ENCODE results near the gene SIKE1. TPM values are rescaled to one million over a fixed set of nuclear protein-coding genes. Genes with fewer than 3 reads are reported as not detected.
"Not testable (repeated sequence)": the region's sequence is repeated elsewhere in the genome, so short reads cannot be mapped to it uniquely, and the experiment has no call there.

SIKE1 gene
- total RNA-seq = 73.0 and 92.9 TPM in 2 replicates

DNA sequence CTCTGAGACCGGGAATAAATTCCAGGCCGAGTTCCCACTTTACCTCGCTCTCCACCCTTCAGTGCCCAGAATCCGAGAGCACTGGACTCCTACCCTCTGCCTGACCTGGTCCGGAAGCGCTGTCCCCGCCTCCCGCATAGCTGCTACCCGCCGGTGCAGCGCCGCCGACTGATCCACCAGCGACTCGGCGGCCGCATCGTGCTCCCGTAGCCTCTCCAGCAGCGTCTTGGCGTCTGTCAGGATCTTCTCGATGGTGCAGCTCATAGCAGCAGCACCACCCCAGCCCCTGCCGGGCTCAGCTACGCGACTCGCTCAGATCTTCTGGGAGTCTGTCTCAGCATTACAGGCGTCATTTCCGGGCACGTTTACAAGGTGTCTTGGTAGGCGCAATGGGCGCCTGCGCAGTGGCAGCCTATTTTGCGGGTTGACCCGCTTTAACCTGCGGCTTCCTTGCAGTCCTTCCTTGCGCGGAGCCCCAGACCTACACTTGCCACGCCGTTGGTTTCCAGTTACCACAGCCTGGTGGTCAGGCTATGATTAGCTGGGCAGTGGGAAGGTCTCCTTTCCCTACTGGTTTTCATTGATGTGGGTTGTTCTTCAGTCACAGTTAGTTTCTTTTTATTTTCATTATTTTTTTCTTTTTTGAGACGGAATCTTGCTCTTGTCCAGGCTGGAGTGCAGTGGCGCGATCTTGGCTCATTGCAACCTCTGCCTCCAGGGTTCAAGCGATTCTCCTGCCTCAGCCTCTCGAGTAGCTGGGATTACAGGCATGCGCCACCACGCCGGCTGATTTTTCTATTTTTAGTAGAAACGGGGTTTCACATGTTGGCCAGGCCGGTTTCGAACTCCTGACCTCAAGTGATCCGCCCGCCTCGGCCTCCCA is at the start of gene SIKE1:
Gene SIKE1 (minus strand): TSS at position 342 of the 883 bp plus-strand sequence. CDS start 78 bp downstream, at position 264.
- peak; percentile 77 for DNase-seq (ENCODE audit: low read depth, low spot score)

DNA sequence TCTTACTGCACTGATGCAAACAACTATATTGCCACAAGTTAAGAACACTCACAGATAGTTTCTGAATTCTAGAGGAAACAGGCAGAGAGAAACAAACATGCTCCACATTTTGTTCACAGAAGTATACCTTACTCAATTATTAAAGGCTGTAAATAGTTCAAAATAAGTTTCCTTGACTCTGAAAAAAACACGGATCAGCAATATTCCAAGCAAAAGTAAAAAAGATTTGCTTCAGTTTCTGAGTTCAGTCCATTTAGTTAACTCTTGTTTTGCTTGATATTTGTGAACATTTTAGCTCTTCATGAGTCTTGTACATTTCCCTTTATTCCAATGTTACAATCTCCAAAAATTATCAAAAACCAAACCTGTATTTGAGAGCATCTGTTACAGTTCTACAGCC is 49.6 kb upstream of the SIKE1 start:
- not testable (repeated sequence) for DNase-seq (ENCODE audit: low read depth, low spot score)

DNA sequence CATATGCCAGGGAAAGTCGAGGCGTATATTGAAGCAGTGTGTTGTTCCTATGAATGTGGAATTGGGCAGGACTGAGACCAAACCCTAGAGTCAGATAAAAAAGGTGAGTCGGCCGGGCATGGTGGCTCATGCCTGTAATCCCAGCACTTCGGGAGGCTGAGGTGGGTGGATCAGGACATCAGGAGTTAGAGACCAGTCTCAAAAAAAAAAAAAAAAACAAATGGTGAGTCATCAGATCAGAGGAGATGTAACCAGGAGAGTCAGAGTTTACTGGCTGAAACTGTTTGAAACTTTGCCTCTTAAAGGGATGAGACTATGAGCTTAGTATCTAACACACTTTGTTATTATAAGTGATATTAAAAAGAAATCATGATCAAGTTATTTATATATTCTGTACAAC is 47.8 kb upstream of the SIKE1 start:
- no peak for DNase-seq (ENCODE audit: low read depth, low spot score)

GRCh38 chr1:114821978-114822377 is 41.5 kb upstream of the SIKE1 start:
- DNase-seq (ENCODE audit: low read depth, low spot score) = no peak

DNA sequence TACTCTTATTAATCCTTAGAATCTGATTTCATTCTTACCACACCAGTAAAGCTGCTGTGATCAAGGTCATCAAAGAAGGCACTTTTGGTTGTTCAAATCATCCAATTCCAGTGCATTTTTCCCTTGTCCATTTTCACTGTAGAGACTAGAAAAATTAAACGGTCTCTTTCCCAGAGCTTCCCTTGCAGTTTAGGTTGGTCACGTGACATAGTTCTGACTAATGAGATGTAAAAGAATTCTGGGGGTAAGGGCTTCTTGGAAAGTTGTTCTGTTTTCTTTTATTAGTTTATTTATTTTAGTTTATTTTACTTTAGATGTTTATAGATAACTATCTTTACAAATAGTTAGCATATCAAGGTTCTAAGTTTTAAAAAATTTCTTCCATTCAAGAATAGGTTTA is 39.9 kb upstream of the SIKE1 start:
- DNase-seq (ENCODE audit: low read depth, low spot score) = no peak

GRCh38 chr1:114819869-114820268 is 39.4 kb upstream of the SIKE1 start:
- no peak for DNase-seq (ENCODE audit: low read depth, low spot score)

- not testable (repeated sequence) for DNase-seq (ENCODE audit: low read depth, low spot score)
Observed at GRCh38 chr1:114804449-114804848, 24.0 kb upstream of the SIKE1 start.

DNA sequence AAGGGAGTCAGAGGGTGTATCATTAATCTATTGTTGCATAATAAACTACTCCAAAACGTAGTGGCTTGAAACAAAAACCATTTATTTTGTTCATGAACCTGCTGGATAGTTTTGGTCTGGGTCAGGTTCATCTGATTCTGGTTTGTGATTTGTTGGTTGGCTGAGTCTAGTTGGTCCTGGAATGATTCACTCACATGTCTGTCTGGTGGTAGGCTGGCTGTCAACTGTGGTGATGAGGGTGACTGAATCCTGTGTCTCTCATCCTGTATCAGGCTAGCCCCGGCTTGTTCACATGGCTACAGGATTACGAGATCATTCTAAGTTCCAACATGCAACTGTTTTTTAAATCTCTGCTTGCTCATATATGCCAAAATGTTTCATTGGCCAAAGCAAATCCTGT is 22.5 kb upstream of the SIKE1 start:
- DNase-seq (ENCODE audit: low read depth, low spot score) = no peak

DNA sequence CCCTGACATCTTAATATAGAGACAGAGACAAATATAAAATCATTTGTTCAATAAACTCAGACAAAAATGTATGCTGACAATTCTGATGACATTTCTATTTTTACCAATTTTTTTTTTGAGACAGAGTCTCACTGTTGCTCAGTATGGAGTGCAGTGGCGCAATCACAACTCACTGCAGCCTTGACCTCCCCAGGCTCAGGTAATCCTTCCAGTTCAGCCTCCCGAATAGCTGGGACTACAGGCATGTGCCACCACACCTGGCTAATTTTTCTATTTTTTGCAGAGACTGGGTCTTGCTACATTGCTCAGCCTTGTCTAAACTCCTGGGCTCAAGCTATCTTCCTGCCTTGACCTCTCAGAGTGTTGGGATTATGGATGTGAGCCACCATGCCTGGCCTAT is 13.6 kb upstream of the SIKE1 start:
- no peak for DNase-seq (ENCODE audit: low read depth, low spot score)

GRCh38 chr1:114790581-114790980 is 10.1 kb upstream of the SIKE1 start:
- DNase-seq (ENCODE audit: low read depth, low spot score) = not testable (repeated sequence)

DNA sequence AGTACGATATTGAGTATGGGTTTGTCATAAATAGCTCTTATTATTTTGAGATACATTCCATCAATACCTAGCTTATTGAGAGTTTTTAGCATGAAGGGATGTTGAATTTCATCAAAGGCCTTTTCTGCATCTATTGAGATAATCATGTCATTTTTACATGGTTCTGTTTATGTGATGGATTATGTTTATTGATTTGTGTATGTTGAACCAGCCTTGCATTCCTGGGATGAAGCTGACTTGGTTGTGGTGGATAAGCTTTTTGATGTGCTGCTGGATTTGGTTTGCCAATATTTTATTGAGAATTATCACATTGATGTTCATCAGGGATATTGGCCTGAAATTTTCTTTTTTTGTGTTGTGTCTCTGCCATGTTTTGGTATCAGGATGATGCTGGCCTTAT is 6.0 kb upstream of the SIKE1 start:
- not testable (repeated sequence) for DNase-seq (ENCODE audit: low read depth, low spot score)

GRCh38 chr1:114782476-114782875 is 2.0 kb upstream of the SIKE1 start:
- DNase-seq (ENCODE audit: low read depth, low spot score) = no peak

GRCh38 chr1:114779722-114780121 is 763 bp downstream of the SIKE1 start:
- no peak for DNase-seq (ENCODE audit: low read depth, low spot score)

DNA sequence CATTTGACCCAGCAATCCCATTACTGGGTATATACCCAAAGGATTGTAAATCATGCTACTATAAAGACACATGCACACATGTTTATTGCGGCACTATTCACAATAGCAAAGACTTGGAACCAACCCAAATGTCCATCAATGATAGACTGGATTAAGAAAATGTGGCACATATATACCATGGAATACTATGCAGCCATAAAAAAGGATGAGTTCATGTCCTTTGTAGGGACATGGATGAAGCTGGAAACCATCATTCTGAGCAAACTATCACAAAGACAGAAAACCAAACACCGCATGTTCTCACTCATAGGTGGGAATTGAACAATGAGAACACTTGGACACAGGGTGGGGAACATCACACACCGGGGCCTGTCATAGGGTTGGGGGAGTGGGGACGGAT is 3.8 kb downstream of the SIKE1 start:
- not testable (repeated sequence) for DNase-seq (ENCODE audit: low read depth, low spot score)

DNA sequence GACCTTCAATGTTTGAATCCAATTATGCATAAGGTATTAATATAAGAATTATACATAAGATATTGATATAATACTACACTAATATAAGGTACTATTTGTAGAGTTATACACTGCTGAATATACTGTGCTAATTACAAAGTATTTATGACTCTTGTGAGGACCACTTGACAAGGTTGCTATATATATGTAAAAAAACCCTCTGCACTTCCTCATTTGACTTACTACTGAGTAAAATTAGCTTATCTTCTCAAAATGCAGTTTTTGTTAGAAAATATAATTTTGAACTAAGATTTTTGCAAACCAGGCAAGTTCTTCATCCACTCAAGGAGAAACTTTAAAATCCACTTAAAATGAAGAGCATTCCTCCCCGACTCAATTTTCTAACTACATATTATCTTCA is 8.5 kb downstream of the SIKE1 start:
- DNase-seq (ENCODE audit: low read depth, low spot score) = no peak

- DNase-seq (ENCODE audit: low read depth, low spot score) = no peak
Observed at GRCh38 chr1:114770989-114771388, 9.5 kb downstream of the SIKE1 start.

- no peak for DNase-seq (ENCODE audit: low read depth, low spot score)
Observed at GRCh38 chr1:114764689-114765088, 15.8 kb downstream of the SIKE1 start.

- no peak for DNase-seq (ENCODE audit: low read depth, low spot score)
Observed at GRCh38 chr1:114758256-114758832, 22.1 kb downstream of the SIKE1 start.

- peak; percentile 93 for DNase-seq (ENCODE audit: low read depth, low spot score)
Observed at GRCh38 chr1:114757455-114758255, 22.8 kb downstream of the SIKE1 start, which contains the start of gene CSDE1. Gene CSDE1 (minus strand): TSS chr1:114757984. CDS start chr1:114739890, 18,094 bp downstream.

GRCh38 chr1:114756949-114757454 is 23.5 kb downstream of the SIKE1 start:
- DNase-seq (ENCODE audit: low read depth, low spot score) = no peak

DNA sequence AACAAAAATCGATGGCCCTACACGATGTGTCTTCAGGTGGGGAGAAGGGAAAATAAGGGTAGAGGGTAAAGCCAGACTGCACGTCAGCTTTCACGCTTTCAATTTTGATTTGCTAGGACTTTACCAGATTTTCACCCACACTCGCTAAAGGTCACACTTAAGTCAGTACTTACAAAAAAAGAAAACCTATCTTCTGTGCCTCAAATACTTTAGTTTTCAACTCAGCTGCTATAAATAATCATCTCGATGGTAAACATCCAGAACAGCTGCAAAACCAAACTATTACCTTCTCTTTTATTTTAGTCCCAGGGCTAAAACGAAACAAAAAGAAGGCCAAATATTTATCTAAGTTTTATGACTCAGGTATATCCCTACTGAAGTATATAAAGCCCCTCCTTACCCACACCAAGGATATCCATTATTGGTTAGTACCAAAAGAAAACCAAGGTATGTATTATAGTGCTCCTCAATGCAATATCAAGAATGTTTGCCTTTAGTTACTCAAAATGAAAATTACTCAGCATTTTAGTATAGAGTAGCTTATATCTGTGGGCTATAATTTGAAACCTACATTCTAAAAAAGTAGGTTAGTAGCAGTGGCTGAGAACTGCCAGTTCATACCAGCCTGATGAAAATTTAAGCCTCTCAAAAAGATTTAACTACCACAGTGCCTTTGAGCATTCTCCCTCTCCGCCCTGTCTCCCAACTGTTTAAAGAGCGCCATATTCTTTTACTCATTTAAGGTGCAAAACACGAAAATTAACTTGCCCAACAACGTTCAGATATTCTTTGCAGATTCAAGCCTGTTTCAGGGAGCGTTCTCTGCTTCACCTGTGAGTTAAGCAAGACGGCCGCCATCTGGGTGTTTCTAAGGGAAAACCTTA is 24.2 kb downstream of the SIKE1 start:
- DNase-seq (ENCODE audit: low read depth, low spot score) = no peak

Data from pulmonary artery endothelial cell (primary cell).